ENCODE measurements around the gene CRY1.

CRY1 gene

GRCh38 chr12:107093417-107094182, at the start of gene CRY1:
Gene CRY1, minus strand, starts transcription at chr12:107093549. Its CDS starts 588 bp downstream, at chr12:107092961.
- DNase-seq: peak; percentile 92 to 95

- no peak for DNase-seq
Observed at GRCh38 chr12:107139787-107140186, 46.4 kb upstream of the CRY1 start.

- DNase-seq: no peak
Observed at GRCh38 chr12:107138990-107139389, 45.6 kb upstream of the CRY1 start.

DNA sequence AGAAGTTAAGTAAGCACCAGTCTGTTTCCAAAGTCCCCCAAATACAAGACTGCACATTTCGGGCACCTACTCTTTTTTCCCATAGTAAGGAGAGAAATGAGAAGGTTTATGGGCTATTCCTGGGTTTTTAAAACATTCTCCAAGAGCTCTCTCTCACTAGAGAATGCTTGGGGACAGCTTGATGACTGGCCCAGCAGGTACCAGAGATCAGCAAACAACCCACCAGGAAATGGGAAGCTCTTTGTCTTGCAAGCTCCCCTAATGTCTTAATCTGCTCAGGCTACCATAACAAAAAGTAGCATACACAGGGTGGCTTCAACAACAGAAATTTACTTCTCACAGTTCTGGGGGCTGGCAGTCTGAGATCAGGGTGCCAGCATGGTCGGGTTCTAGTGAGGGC, 41.8 kb upstream of the CRY1 start:
- no peak for DNase-seq

GRCh38 chr12:107134558-107134957, 41.2 kb upstream of the CRY1 start:
- peak; percentile 32 to 50 for DNase-seq

- DNase-seq: no peak
Observed at GRCh38 chr12:107133462-107133861, 40.1 kb upstream of the CRY1 start.

GRCh38 chr12:107131832-107132616, 38.7 kb upstream of the CRY1 start:
- DNase-seq: peak in 1 of 2 experiments; percentile 4

DNA sequence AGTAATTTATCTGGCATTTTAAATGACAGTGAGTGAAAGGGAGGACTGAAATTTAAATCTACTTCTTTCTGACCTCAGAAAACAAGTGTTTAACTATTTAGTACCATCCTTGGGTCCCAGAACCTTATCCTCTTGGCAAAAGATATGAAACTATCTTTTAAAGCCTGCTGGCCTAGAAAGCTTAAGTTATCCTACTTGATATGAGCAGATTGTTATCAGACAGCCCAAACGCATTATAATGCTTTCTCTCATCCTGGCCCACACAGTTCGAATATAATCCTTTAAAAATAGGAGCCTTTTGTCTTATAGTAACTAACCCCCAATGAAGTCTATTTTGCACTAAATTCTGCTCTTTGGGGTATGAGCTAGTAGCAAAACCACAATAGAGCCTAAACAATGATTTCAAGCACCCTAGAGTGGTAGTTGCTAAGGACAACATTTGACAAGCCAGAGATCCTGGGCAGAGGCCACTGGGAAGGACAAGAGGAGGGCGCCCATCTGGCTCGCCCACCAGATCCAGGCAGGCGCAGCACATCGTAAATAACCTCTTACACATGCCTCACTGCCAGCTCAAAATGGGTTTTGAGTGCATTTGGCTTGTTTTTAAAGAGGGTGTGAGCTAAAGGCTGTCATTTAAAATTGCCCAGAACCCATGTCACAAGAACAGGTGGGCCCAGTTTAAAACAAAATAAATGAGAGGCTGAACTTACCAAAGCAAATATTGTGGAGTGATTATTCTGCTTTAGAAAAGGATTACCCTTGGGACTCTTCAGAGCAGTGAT, 37.7 kb upstream of the CRY1 start:
- no peak for DNase-seq

GRCh38 chr12:107129315-107129930, 36.1 kb upstream of the CRY1 start:
- DNase-seq: no peak

DNA sequence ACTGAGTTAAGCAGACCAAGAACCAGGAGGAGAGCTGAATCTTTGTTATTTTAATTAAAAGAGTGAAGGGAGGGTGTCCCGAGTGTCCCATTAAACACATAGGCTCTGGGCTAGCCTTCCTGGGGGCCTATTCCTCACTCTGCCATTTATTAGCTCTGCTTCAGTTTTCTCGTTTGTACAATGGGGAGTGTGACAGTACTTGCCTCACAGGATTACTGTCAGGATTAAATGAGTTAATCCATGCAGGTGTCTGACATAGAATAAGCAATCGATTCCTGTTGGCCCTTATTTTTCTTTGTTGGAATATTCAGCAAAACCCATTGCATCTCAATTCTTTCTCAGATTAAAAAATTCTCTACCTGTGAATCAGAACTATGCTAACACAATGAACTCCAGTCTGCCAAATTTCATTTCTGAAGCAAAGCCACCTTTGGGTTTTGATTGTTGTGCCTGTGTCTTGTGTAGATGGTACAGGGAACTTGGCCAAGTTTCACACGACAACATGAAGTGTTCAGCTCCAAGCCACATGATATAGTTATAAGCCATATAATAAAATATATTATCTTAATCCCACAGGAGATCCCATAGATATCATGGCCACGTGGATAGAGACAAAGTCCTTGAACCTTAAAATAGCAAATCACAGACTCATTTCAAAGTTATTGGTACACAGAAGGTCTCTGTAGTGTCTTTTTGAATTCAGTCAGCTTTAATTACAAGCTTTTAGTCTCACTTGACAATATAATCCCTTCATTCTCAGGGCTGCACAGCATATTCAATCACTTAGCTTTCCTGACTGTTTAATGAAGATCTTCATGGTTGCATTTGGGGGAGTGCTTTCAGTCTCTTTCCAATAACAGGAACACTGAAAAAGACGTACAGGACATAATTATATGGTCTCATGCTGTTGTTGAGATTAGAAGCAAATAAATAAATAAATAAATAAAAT, 34.4 kb upstream of the CRY1 start:
- DNase-seq: no peak

- DNase-seq: no peak
Observed at GRCh38 chr12:107126796-107127481, 33.6 kb upstream of the CRY1 start.

DNA sequence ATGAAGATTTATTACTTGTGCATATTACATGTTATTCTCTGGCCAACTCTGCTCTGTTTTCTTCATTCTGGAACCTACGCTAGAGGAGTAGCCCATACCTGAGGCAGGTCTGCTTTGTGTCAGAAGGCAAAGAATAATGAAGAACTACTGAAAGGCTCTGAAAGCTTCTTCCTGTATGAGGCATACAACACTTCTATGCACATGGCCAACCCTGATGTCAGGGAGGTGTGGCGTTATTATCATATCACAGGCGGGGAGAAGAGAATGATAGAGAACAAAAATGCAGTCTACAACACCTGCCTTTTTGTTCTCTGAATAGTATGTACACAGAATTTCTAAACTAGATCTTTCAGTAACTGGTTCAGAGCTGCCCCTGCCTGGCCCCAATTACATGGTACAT, 32.5 kb upstream of the CRY1 start:
- no peak for DNase-seq

- DNase-seq: no peak
Observed at GRCh38 chr12:107122452-107122958, 29.2 kb upstream of the CRY1 start.

DNA sequence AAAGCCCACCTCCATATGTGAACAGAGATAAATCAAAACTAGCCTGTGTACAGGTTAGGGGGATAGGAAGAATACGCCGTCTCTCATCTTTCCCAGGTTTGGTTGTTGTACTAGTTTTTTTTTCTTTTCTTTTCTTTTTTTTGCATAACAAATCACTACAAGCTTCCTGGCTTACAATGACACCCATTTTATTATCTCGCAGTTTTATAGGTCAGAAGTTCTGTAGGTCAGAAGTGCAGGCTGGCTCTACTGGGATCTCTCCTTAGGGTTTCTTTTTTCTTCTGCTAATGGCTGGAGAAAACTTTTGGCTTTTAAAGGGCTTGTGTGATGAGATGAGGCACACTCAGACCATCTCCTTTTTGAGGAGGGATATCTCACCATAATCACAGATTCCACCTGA, 25.7 kb upstream of the CRY1 start:
- DNase-seq: no peak

- no peak for DNase-seq
Observed at GRCh38 chr12:107118624-107119023, 25.3 kb upstream of the CRY1 start.

- no peak for DNase-seq
Observed at GRCh38 chr12:107115119-107115518, 21.8 kb upstream of the CRY1 start.

- DNase-seq: no peak
Observed at GRCh38 chr12:107111314-107111713, 18.0 kb upstream of the CRY1 start.

DNA sequence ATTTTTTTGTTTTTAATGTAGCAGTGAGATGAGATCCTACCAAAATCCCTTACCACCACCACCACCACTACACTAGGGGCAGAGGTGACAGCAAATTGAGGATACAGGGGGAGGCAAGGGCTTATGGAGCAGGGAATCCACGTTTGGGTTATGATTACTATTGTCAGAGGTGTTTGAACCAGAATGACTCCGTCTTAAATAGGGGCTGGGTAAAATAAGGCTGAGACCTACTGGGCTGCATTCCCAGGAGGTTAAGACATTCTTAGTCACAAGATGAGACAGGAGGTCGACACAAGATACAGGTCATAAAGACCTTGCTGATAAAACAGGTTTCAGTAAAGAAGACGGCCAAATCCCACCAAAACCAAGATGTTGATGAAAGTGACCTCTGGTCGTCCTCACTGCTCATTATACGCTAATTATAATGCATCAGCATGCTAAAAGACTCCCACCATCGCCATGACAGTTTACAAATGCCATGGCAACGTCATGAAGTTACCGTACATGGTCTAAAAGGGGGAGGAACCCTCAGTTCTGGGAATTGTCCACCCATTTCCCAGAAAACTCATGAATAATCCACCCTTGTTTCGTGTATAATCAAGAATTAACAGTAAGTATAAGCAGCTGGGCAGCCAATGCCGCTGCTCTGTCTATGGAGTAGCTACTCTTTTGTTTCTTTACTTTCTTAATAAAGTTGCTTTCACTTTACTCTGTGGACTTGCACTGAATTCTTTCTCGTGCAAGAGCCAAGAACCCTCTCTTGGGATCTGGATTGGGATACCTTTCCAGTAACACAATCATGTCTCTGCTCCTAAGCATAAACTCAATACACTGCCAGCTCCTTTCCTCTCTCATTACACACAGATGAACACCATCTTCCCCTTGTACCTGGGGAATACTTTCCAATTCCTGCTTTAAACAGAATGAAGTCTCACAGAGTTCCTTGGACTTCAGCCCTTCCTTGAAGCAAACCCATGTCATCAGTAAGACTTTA, 16.7 kb upstream of the CRY1 start:
- no peak for DNase-seq

DNA sequence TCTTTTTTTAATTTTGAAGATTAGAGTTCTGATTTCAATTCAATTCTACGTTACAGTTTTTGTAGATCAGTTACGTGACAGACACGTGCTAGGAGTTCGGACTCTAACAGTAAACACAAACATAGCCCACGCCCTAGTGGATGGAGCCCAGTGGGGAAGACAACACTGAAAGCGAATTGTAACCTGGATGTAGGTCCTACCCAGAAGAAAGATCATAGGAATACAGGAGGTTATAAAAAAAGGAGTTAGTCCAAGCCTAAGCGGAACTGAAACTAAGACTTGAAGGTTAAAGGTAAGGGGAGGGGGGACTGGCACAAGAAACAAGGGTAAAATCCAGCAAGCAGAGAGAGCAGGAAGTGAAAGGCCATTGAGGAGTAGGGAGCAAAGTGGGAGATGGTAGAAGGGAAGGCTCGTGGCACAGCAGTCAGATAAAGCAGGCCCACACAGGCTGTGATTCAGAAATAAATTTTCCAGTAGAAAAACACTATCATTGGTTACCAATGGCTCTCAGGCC, 15.7 kb upstream of the CRY1 start:
- no peak for DNase-seq
